Measurements from ENCODE around the gene NRDE2.

DNA sequence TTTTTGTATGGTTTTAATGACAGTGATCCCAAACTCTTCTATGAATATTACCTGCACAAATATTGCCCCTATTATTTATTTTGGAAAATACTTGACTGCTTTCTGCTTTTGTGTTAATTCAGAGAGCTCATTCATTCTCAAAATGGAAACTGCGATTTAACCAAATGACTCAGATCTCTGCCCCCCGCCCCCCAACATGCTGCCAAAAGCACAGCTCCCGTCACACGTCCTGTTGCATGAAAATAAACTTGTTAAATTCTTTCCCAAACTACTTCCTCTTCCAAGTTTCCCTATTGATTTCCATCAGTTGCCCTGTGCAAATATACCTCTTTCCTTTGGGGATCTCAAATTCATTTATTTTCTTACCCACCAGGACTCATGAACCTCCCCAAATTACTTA, 18.0 kb upstream of the NRDE2 start:
- TF ChIP-seq, protein P1, sequence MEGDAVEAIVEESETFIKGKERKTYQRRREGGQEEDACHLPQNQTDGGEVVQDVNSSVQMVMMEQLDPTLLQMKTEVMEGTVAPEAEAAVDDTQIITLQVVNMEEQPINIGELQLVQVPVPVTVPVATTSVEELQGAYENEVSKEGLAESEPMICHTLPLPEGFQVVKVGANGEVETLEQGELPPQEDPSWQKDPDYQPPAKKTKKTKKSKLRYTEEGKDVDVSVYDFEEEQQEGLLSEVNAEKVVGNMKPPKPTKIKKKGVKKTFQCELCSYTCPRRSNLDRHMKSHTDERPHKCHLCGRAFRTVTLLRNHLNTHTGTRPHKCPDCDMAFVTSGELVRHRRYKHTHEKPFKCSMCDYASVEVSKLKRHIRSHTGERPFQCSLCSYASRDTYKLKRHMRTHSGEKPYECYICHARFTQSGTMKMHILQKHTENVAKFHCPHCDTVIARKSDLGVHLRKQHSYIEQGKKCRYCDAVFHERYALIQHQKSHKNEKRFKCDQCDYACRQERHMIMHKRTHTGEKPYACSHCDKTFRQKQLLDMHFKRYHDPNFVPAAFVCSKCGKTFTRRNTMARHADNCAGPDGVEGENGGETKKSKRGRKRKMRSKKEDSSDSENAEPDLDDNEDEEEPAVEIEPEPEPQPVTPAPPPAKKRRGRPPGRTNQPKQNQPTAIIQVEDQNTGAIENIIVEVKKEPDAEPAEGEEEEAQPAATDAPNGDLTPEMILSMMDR (IDR thresholded peaks at IDR 0.05), result no peak
- no peak for TF ChIP-seq POLR2A (IDR thresholded peaks at IDR 0.05)
